ENCODE results near the gene CEP131. TPM values are rescaled to one million over a fixed set of nuclear protein-coding genes. Genes with fewer than 3 reads are reported as not detected.
A peak's percentile ranks its signal among the peaks of the same experiment; 100 is the strongest.

CEP131 gene
- total RNA-seq, 1 experiment from 2014 or later: 16.4 TPM

GRCh38 chr17:81200201-81200600, 22.6 kb downstream of the CEP131 start:
- DNase-seq (ENCODE audit: low read depth): no peak

- no peak for DNase-seq (ENCODE audit: low read depth)
Observed at GRCh38 chr17:81199482-81199830, 23.3 kb downstream of the CEP131 start.

GRCh38 chr17:81198826-81199481, 23.8 kb downstream of the CEP131 start:
- DNase-seq (ENCODE audit: low read depth): peak; percentile 10

GRCh38 chr17:81197831-81198490, 24.8 kb downstream of the CEP131 start:
- no peak for DNase-seq (ENCODE audit: low read depth)

GRCh38 chr17:81197409-81197795, 25.4 kb downstream of the CEP131 start:
- no peak for DNase-seq (ENCODE audit: low read depth)

- no peak for DNase-seq (ENCODE audit: low read depth)
Observed at GRCh38 chr17:81196505-81197408, 26.0 kb downstream of the CEP131 start.

GRCh38 chr17:81195941-81196495, 26.7 kb downstream of the CEP131 start:
- DNase-seq (ENCODE audit: low read depth): no peak

GRCh38 chr17:81194941-81195901, 27.5 kb downstream of the CEP131 start:
- no peak for DNase-seq (ENCODE audit: low read depth)

- DNase-seq (ENCODE audit: low read depth): no peak
Observed at GRCh38 chr17:81194225-81194760, 28.5 kb downstream of the CEP131 start.

GRCh38 chr17:81193470-81194224, 29.1 kb downstream of the CEP131 start:
- DNase-seq (ENCODE audit: low read depth): no peak

- DNase-seq (ENCODE audit: low read depth): no peak
Observed at GRCh38 chr17:81193051-81193410, 29.7 kb downstream of the CEP131 start.

- DNase-seq (ENCODE audit: low read depth): no peak
Observed at GRCh38 chr17:81192386-81193050, 30.2 kb downstream of the CEP131 start.

GRCh38 chr17:81191646-81192045, 31.1 kb downstream of the CEP131 start:
- no peak for DNase-seq (ENCODE audit: low read depth)

GRCh38 chr17:81191116-81191515, 31.6 kb downstream of the CEP131 start:
- DNase-seq (ENCODE audit: low read depth): no peak

GRCh38 chr17:81190591-81190990, 32.2 kb downstream of the CEP131 start:
- no peak for DNase-seq (ENCODE audit: low read depth)

GRCh38 chr17:81189670-81190530, 32.9 kb downstream of the CEP131 start:
- DNase-seq (ENCODE audit: low read depth): no peak

- no peak for DNase-seq (ENCODE audit: low read depth)
Observed at GRCh38 chr17:81189016-81189415, 33.7 kb downstream of the CEP131 start.

GRCh38 chr17:81188491-81188840, 34.3 kb downstream of the CEP131 start:
- DNase-seq (ENCODE audit: low read depth): no peak

All from LHCN-M2 (cell line).